PC-9 (cell line): ENCODE data around the gene MAST4. TPM values are rescaled to one million over a fixed set of nuclear protein-coding genes. Genes with fewer than 3 reads are reported as not detected.

Source experiments
- BruUV-seq: library from RNA; stranded (reverse); fragments of 400-500 nt; replicated peaks from 2 replicates; lab custom pipeline; 2021; lab: Mats Ljungman, UMichigan
- CTCF ChIA-PET: fragments of 300-600 bp; sonication (Branson Sonifier 250); formaldehyde crosslinking; loops from one replicate; lab custom pipeline; 2022; ENCODE audit warnings: antibody characterized with exemption; lab: Charles Lee
- POLR2A ChIA-PET: fragments of 300-600 bp; sonication (Branson Sonifier 250); formaldehyde crosslinking; loops from one replicate; lab custom pipeline; 2022; ENCODE audit warnings: antibody characterized with exemption; ENCODE audit not compliant: unreplicated experiment; lab: Charles Lee
- DNase-seq, 2 experiments: peaks; one replicate each; pipeline versions ENCODE4 v3.0.0 to v3.0.0-alpha.2; 2015 to 2022; ENCODE audit warnings: mixed read lengths in 1 of 2
- H2AFZ ChIP-seq: fragments of 200-600 bp; sonication (generic); 2 replicates; pipeline ENCODE4 v1.8.1; 2017; ENCODE audit warnings: antibody characterized with exemption
- H3F3A ChIP-seq: fragments of 200-600 bp; sonication (generic); 2 replicates; pipeline ENCODE4 v1.8.1; 2017; ENCODE audit warnings: antibody characterized with exemption, mild to moderate bottlenecking, low read depth; ENCODE audit not compliant: insufficient read depth
- H3K27ac ChIP-seq: fragments of 200-600 bp; sonication (generic); 2 replicates; pipeline ENCODE4 v1.6.1; 2016; ENCODE audit warnings: mixed run types
- H3K27me3 ChIP-seq: fragments of 200-600 bp; sonication (generic); 2 replicates; pipeline ENCODE4 v1.6.1; 2016; ENCODE audit warnings: low read depth, mixed run types; ENCODE audit not compliant: insufficient read depth
- H3K36me3 ChIP-seq: fragments of 200-600 bp; sonication (generic); 2 replicates; pipeline ENCODE4 v1.6.1; 2016; ENCODE audit warnings: low read depth, mixed run types
- H3K4me1 ChIP-seq: fragments of 200-600 bp; sonication (generic); replicated peaks from 2 replicates; pipeline ENCODE4 v1.6.1; 2016; ENCODE audit warnings: mixed run types; ENCODE audit not compliant: insufficient read depth
- H3K4me2 ChIP-seq: fragments of 200-600 bp; sonication (generic); 2 replicates; pipeline ENCODE4 v1.6.1; 2017; ENCODE audit warnings: mixed run types
- H3K4me3 ChIP-seq: fragments of 200-600 bp; sonication (generic); 2 replicates; pipeline ENCODE4 v1.6.1; 2016; ENCODE audit warnings: mixed run types
- H3K79me2 ChIP-seq: fragments of 200-600 bp; sonication (generic); 2 replicates; pipeline ENCODE4 v1.6.1; 2017; ENCODE audit warnings: low read depth, mixed run types
- H3K9me2 ChIP-seq: fragments of 200-600 bp; sonication (generic); 2 replicates; pipeline ENCODE4 v1.8.1; 2017; ENCODE audit warnings: mild to moderate bottlenecking; ENCODE audit not compliant: insufficient read depth
- H3K9me3 ChIP-seq: fragments of 200-600 bp; sonication (generic); 2 replicates; pipeline ENCODE4 v1.8.1; 2016; ENCODE audit warnings: low read depth; ENCODE audit not compliant: insufficient read depth
- H4K20me1 ChIP-seq: fragments of 200-600 bp; sonication (generic); 2 replicates; pipeline ENCODE4 v1.8.1; 2017; ENCODE audit not compliant: insufficient read depth
- CTCF ChIP-seq: fragments of 200-600 bp; sonication (generic); conservative IDR thresholded peaks from 2 replicates; pipeline ENCODE4 v1.6.1; 2017; ENCODE audit warnings: mixed run types, antibody characterized with exemption, mild to moderate bottlenecking, moderate library complexity
- EZH2 ChIP-seq: fragments of 200-600 bp; sonication (generic); IDR thresholded peaks from 2 replicates; pipeline ENCODE4 v1.8.0; 2017; ENCODE audit warnings: antibody characterized with exemption, low read depth
- intact Hi-C: fragments of 100-400 bp; cut with micrococcal nuclease; formaldehyde crosslinking; loops from one replicate; pipeline ENCODE4 v1.10.0; 2022; ENCODE audit not compliant: unreplicated experiment
- total RNA-seq: library from RNA; stranded (reverse); gene quantifications from 2 replicates; pipeline ENCODE4 v1.2.3, GENCODE V29; 2021

MAST4 gene
- total RNA-seq, 1 experiment from 2014 or later = 19.3 TPM

- no peaks in the 10 kb centered on the region for H3K27me3 ChIP-seq
- no peaks in the 10 kb centered on the region for H4K20me1 ChIP-seq
- H3K27ac ChIP-seq = no peak overlapping the region
- no TSS peak for BruUV-seq
- POLR2A ChIA-PET = no interaction called here
- no peaks in the 10 kb centered on the region for H3K9me3 ChIP-seq
- H3K4me3 ChIP-seq = no peak overlapping the region
- CTCF ChIA-PET = no interaction called here
- no peaks in the 10 kb centered on the region for H3K36me3 ChIP-seq
- intact Hi-C loops = no loop called here
- H3K79me2 ChIP-seq = no peaks in the 10 kb centered on the region
- H3K9me2 ChIP-seq = no peaks in the 10 kb centered on the region
- no peak for DNase-seq
- no peak overlapping the region for H3K4me2 ChIP-seq
- no peak for TF ChIP-seq EZH2
- no peak for TF ChIP-seq CTCF
- peaks cover 32% of the 10 kb centered on the region for H3K4me1 ChIP-seq
- no peak overlapping the region for H2AFZ ChIP-seq
- peaks cover 19% of the 10 kb centered on the region for H3F3A ChIP-seq
These were observed 360.2 kb downstream of the MAST4 start for GRCh38 chr5:66956439-66956838.

GRCh38 chr5:66958201-66958979 lies 362.2 kb downstream of the MAST4 start:
- peak overlapping the region; percentile 68 for H3K27ac ChIP-seq

More at GRCh38 chr5:66958201-66958979, 362.2 kb downstream of the MAST4 start:
- Histone ChIP-seq H2AFZ (no peak overlapping the region), H4K20me1 (no peaks in the 10 kb centered on the region), H3K4me3 (no peak overlapping the region), H3K4me1 (peaks cover 41% of the 10 kb centered on the region), H3K9me3 (no peaks in the 10 kb centered on the region), H3F3A (peaks cover 23% of the 10 kb centered on the region), H3K27me3 (no peaks in the 10 kb centered on the region), H3K36me3 (no peaks in the 10 kb centered on the region), H3K9me2 (no peaks in the 10 kb centered on the region), H3K4me2 (peak overlapping the region; percentile 64), H3K79me2 (no peaks in the 10 kb centered on the region)
- intact Hi-C loops = no loop called here
- DNase-seq = no peak
- POLR2A ChIA-PET = interaction anchor here (0.5 kb wide), 1 partner anchor 25 kb away, joined by 3 read pairs; no protein-coding TSS in a partner anchor
- TF ChIP-seq CTCF (no peak), EZH2 (no peak)
- CTCF ChIA-PET = interaction anchor here (0.7 kb wide), 2 partner anchors 93 to 128 kb away, joined by 3 to 4 read pairs; no protein-coding TSS in a partner anchor
- no TSS peak for BruUV-seq
